ENCODE results near the gene B4GALNT2.
"Not testable (repeated sequence)": the region's sequence is repeated elsewhere in the genome, so short reads cannot be mapped to it uniquely, and the experiment has no call there.

Gene B4GALNT2

DNA sequence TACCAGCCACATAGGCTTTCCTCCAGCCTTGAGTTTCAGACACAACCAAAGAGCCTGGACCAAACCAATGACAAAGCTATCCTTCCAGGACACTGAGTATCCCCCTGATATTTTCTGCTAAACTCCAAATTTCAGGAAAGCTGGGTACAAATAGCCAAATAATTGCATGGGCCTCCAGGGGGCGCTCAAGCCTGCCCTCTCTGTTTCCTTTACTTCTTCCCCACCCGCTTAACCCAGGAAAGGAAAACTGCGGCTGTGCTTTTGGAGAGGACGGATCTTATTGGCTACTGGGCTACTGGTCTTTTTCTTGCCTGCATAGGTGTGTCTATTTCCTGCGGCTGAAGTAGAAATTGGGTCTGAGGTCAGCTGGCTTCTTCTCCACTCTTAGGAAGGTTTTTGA is 47.7 kb downstream of the B4GALNT2 start:
- DNase-seq (ENCODE audit: low read depth in 3 of 3, low spot score in 1 of 3), result peak; percentile 2 to 49 (median 30)

DNA sequence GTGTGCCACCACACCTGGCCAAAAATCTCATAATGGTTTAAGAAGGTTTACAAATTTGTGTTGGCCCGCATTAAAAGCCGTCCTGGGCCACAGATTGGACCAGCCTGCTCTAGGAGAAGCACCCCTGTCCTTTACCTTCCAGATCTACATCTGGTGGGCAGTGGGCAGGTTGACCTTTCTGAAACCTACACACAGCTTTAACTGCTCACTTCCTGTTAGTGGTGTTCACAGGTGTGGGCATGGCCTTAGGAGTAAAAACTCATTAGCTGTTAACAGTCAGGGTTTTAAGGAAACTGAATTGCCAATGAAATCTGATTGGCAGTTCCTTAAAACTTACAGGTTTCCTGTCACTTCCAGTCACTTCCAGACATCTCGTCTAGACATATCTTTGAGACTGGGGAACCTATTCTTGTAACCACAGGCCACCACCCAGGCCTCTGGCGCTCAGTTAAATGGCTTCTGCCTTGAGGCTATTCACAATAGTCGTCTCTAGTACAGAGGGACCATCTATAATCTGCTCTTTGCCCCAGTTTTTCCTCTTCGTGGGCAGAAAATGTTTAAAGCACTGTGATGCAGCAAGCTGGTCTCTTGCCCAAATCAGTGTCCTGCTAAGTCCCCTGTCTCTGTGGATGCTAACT is 48.5 kb downstream of the B4GALNT2 start:
- DNase-seq (ENCODE audit: low read depth in 3 of 3, low spot score in 1 of 3), result no peak

DNA sequence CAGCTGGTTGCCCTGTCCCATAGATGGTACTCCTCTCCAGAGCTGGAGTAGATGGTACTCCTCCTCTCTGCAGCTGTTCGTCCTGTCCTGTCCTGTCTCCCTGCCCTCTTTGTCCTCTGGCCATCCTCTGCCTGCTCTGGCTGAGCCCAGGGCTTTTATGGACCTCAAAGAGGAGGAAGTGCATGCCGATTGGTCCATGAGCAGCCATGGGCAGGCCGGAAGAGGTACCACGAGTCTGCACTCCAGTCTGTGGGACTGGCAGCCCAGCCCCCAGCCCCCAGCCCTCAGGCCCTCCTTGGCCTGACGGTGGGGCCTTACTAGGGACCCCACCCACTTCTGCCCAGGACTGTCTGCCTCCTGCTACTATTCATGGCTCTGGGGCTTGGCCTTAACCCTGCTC is 50.8 kb downstream of the B4GALNT2 start:
- no peak for DNase-seq (ENCODE audit: low read depth in 3 of 3, low spot score in 1 of 3)

DNA sequence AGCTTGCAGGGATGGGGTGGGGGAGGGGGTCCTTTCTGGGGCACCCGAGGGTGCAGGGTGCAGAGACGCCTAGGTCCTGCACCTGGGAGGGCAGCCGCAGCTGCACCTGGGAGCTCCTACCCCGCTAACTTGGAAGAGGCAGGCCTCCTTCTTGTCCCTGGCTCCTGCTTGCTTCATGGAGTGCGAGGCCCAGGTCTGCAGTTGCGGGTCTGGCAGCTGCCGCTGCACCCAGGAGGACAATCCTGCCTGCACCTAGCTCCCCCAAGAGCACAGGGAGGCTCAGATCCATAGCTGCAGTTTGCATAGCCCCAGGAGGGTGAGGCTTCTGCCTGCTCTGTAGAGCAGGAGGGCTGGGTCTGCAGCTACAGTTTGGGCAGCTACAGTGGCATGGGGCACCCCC is 51.2 kb downstream of the B4GALNT2 start:
- DNase-seq (ENCODE audit: low read depth in 3 of 3, low spot score in 1 of 3), result no peak

DNA sequence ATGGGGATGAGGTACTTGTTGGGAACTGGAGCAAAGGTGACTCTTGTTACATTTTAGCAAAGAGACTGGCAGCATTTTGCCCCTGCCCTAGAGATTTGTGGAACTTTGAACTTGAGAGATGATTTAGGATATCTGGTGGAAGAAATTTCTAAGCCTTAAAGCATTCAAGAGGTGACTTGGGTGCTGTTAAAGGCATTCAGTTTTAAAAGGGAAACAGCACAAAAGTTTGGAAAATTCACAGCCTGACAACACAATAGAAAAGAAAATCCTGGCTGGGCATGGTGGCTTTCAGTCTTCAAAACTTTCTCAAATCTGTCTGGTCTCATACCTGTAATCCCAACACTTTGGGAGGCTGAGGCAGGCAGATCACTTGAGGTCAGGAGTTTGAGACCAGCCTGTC is 52.0 kb downstream of the B4GALNT2 start:
- DNase-seq (ENCODE audit: low read depth in 3 of 3, low spot score in 1 of 3), result not testable (repeated sequence)

DNA sequence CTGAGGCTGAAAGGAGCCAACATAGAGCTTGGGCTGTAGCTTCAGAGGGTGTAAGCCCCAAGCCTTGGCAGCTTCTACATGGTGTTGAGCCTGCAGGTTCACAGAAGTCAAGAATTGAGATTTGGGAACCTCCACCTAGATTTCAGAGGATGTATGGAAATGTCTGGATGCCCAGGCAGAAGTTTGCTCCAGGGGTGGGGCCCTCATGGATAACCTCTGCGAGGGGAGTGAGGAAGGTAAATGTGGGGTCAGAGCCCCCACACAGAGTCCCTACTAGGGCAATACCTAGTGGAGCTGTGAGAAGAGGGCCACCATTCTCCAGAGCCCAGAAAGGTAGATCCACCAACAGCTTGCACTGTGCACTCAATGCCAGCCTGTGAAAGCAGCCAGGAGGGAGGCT is 52.8 kb downstream of the B4GALNT2 start:
- DNase-seq (ENCODE audit: low read depth in 3 of 3, low spot score in 1 of 3), result not testable (repeated sequence)

DNA sequence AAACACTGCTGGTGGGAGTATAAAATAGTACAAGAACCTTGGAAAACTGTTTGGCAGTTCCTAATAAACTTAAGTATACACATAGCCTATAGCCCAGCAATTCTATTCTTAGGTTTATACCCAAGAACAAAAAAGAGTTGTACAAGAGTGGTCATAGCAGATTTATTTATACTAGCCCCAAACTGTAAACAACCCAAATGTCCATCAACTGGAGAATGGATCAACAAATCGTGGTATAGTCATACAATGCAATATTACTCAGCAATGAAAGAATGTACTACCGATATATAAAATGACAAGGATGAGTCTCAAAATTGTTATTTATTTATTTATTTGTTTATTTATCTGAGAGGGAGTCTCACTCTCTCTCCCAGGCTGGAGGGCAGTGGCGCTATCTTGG is 54.7 kb downstream of the B4GALNT2 start:
- DNase-seq (ENCODE audit: low read depth in 3 of 3, low spot score in 1 of 3), result no peak

DNA sequence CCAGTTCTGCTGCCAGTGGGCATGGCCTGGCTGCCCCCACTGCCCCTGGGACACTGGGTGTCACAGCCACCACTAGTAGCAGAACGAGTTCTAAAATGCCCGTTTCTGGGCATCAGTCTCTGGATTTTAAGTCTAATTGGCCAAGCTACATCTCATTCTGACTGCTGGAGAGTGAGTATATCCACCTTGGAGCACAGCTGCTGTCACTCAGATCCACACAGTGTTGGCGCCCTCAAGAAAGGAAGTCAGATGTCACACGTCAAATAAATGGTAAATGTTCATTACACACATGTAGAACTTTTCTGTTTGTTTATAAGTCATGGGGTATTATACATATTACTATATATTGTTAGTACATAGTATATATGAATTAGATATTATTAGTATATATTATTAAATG is 58.4 kb downstream of the B4GALNT2 start:
- DNase-seq (ENCODE audit: low read depth in 3 of 3, low spot score in 1 of 3), result no peak

DNA sequence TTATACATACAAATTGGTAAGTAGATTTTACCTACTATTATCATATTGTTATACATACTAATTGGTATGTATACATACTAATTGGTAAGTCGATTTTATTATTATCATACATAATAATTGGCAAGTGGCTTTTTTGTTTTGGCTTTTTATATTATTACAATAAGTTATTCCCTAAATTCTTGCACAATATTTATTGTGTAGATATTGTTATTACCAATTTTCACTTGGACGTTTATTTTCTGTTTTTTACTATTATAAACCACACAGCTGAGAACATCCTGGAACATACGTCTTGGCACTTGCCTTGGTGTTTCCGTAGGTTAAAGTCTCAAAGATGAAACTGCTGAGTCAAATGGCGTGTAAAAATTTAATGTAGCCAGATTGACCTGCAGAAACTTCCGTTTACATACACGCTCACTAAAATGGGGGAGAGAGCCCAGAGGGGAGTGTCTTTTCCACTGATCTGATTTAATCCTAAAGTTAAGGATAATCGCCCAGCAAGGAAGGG is 58.9 kb downstream of the B4GALNT2 start:
- no peak for DNase-seq (ENCODE audit: low read depth in 3 of 3, low spot score in 1 of 3)

DNA sequence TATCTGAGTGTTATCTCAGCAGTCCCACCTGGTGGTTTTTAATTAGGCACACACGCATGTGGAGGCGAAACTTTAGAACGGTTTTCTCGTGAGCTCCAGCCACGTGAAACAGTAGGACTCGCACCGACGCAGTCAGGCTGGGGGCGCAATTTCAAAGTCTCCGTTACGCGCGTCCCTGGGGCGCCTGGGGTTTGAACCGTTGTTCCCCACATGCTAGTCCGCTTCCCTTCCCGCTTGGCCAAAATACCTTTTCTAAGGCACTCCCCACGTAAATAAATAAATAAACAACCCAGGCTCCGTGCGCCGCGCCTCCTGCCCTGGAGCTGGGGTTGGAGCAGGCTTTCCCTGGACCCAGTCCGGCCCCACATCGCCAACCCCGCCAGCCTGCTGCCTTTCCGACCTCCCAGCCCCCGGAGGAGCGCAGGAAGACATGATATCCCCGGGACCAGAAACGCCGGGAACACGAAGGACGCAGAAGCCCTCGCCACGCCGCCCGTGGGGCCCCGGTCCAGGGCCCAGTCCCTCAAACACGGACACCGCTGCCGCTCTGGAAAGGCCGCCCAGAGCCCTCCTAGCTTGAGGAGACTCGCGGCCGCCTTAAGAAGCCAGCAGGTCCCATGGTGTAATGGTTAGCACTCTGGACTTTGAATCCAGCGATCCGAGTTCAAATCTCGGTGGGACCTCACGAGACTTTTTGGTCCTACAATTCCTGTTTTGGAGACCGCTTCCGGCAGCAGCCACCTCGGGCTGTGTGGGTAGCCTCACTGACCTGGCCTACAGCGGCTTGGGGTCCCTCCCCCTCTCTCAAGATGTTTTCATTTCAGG is 59.6 kb downstream of the B4GALNT2 start:
- DNase-seq (ENCODE audit: low read depth in 3 of 3, low spot score in 1 of 3), result peak; percentile 77 to 97 (median 94)

DNA sequence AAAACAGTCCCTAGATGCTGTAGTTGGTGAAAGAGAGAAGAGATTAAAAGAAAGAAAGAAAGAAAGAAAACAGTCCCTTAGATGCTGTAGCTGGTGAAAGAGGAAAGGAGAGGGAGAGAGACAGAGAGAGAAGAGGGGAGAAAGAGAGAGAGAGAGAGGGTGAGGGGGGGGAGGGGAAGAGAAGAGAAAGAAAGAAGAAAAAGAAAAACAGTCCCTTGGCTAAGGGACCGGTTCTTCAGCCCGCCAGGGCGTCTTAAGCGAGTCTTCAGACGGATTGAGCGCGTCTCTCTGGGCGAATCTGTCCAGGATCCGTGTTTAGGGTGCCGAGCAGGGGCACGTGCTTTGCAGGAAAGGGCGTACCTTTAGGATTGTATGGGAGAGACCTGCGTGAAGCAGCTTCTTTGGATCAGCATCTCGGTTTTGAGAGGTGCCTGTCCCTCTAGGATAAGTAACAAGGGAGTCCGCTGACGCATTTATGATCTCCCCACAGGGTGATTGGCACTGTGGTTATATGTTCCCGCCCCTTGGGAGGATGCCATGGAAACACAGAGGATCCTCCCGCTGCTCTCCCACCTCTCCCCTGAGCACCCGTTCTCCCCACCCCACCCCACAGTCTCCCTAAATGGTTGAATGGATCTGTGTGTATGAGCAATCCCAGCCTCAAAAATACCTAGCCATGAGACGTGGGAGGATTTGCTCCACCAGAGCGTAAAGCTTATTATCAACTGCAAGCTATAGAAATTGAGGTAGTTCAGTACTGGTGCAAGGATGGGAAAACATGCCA is 61.1 kb downstream of the B4GALNT2 start:
- DNase-seq (ENCODE audit: low read depth in 3 of 3, low spot score in 1 of 3), result no peak

DNA sequence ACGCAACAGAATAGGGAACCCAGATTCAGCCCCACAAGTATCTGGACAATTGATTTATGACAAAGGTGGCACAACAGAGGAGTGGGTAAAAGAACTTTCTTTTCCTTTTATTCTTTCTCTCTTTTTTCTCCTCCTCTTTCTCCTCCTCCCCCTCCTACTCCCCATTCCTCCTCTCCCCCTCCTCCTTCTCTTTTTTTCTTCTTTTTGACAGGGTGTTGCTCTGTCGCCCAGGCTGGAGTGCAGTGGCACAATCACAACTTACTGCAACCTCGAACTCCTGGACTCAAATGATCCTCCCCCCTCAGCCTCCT is 61.7 kb downstream of the B4GALNT2 start:
- DNase-seq (ENCODE audit: low read depth in 3 of 3, low spot score in 1 of 3), result no peak

DNA sequence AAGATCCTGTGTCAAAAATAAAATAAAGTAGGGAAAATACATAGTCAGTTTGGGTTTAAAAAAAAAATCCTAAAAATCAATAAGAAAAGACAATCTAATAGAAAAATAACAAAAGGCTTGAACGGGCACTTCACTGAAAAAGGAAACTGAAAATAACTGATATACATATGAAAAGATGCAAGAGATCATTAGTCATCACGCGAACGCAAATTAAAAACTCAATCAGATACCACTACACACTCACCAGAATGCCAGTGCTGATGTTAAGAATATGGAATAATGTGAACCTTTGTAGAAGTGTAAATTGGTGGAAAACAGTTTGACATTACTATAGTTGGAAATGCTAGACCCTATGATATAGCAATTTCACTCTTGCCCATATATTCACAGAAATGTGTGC is 63.2 kb downstream of the B4GALNT2 start:
- no peak for DNase-seq (ENCODE audit: low read depth in 3 of 3, low spot score in 1 of 3)

DNA sequence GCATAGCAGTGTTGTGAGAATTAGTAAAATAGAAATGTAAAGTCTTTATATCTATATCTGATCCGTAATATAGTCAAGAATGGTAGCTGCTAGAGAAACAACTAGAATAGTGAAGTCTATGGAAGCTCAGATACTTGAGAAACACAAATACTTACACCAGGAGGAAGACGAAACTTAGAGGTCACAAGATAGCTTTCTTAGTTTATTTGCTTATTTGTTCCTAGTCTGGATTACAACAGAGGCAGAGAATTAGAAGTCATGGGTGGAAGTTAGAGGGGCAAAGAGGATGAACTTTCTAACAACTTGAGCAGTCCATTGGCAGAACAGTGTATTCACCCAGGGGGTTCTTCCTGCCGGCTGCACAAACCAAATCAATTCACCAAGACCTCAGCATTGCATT is 64.0 kb downstream of the B4GALNT2 start:
- DNase-seq (ENCODE audit: low read depth in 3 of 3, low spot score in 1 of 3), result no peak

DNA sequence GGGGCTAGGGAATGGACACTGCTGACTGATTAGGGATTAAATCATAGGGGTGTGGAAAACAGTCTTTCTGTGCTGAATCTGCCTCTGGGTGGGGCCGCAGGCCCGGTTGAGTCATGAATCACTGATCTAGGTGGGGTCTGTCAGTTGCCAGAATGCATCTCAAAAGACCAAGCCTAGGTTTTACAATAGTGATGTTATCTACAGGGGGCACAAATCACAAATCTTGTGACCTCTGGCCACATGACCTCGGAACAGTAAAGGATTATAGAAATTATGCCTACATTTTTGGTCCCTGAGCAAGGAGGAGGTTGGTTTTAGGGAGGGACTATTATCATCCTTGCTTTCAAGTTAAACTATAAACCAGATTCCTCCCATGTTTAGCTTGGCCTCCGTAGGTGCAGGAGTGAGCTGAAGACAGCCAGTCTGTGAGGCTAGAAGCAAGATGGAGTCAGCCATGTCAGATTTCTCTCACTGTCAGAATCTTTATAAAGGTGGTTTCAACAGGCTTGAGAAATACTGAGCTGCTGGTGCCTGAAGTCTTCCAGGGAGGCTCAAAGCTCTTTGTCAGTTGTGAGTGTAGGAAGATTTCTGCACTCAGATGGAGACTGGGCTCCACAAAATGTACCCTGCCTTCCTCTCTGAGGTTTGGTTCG is 64.9 kb downstream of the B4GALNT2 start:
- no peak for DNase-seq (ENCODE audit: low read depth in 3 of 3, low spot score in 1 of 3)

DNA sequence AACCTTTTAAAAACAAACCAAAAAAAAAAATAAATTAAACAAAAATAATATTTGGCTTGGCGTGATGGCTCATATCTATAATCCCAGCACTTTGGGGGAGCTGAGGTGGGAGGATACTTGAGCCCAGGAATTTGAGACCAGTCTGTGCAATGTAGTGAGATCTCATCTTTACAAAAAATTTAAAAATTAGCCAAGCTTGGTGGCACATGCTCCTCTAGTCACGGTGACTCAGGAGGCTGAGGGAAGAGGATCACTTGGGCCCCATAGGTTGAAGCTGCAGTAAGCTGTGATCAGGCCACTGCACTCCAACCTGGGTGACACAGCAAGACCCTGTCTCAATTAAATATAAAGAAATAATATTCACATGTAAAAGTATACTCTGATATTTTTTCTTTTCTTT is 65.6 kb downstream of the B4GALNT2 start:
- DNase-seq (ENCODE audit: low read depth in 3 of 3, low spot score in 1 of 3), result no peak

DNA sequence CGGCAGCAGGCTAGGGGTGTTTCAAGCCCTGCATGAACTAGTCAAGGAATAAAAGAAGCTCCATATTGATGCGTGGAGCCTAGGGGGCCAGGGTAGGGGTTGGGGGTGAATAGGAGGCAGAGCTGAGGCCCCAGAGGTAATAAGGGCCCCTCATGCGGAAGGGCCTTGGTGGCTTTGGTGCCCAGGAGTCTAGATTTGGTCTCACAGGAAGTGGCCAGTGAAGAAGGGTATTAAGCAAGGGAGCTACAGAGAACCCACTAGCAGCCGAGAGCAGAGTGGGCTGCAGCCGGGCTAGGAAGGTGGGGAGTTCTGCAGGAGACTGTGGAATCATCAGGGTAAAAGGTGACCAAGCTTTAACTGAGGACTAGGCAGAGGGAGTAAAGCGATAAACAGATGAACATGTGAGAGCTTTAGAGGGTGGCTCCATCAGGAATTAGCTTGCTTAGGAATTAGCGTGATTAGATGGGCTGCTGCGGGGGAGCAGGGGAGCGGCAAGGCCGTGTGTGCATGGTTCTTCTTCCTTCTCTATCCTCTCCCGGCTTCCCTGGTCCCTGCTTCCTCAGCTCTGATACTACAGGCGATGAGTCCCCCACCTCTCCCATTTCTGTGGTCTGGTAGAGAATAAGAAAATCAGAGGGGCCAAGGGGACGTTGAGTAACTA is 68.0 kb downstream of the B4GALNT2 start:
- no peak for DNase-seq (ENCODE audit: low read depth in 3 of 3, low spot score in 1 of 3)

DNA sequence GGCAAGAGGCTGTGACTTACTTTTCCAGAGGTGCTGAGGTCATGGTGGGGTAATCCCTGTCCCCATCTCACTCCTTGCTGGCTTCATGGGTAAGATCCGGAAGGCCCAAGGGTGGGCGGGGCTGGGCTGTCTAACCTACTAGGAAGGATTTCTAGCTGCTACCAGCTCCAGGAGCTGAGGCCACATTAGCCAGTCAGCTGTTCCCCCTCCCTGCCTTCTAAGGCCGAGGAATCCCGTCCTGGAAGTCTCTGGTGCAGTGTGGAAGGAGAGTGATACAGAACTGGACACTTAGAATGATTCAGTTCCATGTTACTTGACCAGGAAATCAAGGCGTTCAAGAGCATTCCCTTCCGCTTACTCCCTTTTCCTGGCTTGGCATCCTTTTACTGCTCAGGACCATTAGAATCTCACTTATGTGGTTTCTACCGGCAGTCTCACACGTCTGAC is 68.9 kb downstream of the B4GALNT2 start:
- no peak for DNase-seq (ENCODE audit: low read depth in 3 of 3, low spot score in 1 of 3)

DNA sequence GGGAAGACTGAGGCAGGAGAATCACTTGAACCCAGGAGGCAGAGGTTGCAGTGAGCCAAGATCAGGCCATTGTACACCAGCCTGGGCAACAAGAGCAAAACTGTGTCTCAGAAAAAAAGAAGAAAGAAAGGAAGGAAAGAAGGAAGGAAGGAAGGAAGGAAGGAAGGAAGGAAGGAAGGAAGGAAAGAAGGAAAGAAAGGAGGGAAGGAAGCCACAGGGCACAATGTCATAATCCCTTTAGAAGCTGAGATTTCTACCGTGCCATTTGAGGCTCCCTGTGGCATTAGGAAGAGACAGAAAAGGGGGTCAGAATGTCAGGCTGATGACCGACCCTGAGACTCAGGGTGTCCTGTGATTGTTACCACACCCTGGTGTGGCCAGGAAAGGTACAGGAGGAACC is 71.2 kb downstream of the B4GALNT2 start:
- DNase-seq (ENCODE audit: low read depth in 3 of 3, low spot score in 1 of 3), result no peak

DNA sequence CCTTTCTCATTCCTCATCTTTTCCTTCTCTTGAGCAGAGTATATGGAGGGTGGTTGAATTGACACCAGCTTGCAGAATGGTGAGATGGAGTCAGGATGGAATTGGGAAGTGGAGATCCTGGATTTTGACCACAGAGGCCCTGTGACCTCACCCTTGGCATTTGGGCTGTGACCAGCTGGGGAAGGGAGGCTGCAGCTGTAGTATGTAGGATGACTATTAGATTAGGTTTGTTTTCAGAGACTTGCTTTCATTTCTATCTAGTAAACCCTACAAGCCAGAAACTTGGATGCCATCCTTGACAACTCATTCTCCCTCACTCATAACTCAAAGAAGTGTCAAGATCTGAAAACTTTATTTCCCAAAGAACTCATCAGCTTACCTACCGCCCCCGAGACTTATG is 71.9 kb downstream of the B4GALNT2 start:
- DNase-seq (ENCODE audit: low read depth in 3 of 3, low spot score in 1 of 3), result no peak

DNA sequence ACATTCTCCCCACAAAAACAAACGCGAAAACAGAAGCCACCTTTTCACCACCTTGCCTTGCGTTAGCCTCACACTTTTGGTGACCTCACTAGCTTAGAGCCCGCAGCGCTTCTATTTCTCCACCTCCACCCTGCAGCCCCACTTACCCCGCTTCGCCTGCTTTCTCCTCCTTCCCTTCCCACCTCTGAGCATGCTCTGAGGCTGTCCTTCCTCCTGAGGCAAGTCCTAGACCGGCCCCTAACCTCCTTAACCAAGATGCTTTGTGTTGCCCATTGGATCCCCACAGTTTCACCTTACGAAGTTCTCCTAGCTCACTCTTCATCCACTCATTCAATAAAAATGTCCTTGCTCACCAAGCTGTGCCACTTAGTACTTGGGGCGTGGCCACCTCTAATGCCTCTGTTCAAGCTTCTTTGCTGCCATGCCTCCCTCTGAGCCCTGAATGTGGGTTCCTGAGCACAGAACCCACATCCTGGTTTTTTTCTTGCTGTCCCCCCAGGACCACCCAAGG is 76.5 kb downstream of the B4GALNT2 start:
- no peak for DNase-seq (ENCODE audit: low read depth in 3 of 3, low spot score in 1 of 3)
